K562 (cell line): ENCODE results near the gene INTS1. TPM values are rescaled to one million over a fixed set of nuclear protein-coding genes. Genes with fewer than 3 reads are reported as not detected.

Experiments used
- ATAC-seq: fragments of 200-7000 bp; cut with Tn5 transposase; 3 replicates; pipeline ENCODE4 v1.9.1; 2020; ENCODE audit warnings: moderate library complexity
- BruUV-seq: library from RNA; stranded (reverse); fragments of 400-500 nt; replicated peaks from 2 replicates; lab custom pipeline; 2021; lab: Mats Ljungman, UMichigan
- CTCF ChIA-PET: fragments of 300-600 bp; formaldehyde crosslinking; extraction: SDS; loops from one replicate; lab custom pipeline; 2021; ENCODE audit warnings: low intra/inter-chr PET ratio; lab: Yijun Ruan, JAX
- POLR2A ChIA-PET: fragments of 300-600, 350-650 bp; sonication (Branson Sonifier 250); formaldehyde crosslinking; extraction: SDS; loops from one replicate; lab custom pipeline; 2021; ENCODE audit warnings: antibody characterized with exemption, inconsistent platforms; lab: Yijun Ruan, JAX
- DNase-seq, 4 experiments: peaks; one replicate each; pipeline versions ENCODE4 v3.0.0 to v3.0.0-alpha.2; 2011 to 2018; ENCODE audit warnings: low spot score in 3 of 4, mixed read lengths in 3 of 4; ENCODE audit errors: extremely low read depth in 1 of 4
- FAIRE-seq: peaks from 2 replicates; lab custom pipeline; 2011; peaks lifted over from hg19 to GRCh38; lab: Jason Lieb, UNC
- H2AFZ ChIP-seq: 2 replicates; pipeline ENCODE4 v1.6.0; 2011; ENCODE audit warnings: low read depth, low read length, control low read depth, inconsistent platforms
- H3K27ac ChIP-seq: fragments of 200-600 bp; 3 replicates; pipeline ENCODE4 v1.8.0; 2011; ENCODE audit warnings: low read depth, mild to moderate bottlenecking, control low read depth, inconsistent platforms, low read length, moderate library complexity, mixed read lengths; ENCODE audit errors: extremely low read depth
- H3K27me3 ChIP-seq, 2 experiments: fragments of 300-600 bp in 1 of 2; 2 replicates in 1 of 2; 3 replicates in 1 of 2; pipeline versions ENCODE4 v1.6.0 to v1.8.0; 2011; ENCODE audit warnings: inconsistent platforms in 2 of 2, low read length in 2 of 2, mild to moderate bottlenecking in 1 of 2, mixed read lengths in 1 of 2, moderate library complexity in 1 of 2; ENCODE audit not compliant: control insufficient read depth in 2 of 2, insufficient read depth in 2 of 2
- H3K36me3 ChIP-seq: fragments of 300-600 bp; 3 replicates; pipeline ENCODE4 v1.8.0; 2011; ENCODE audit warnings: mild to moderate bottlenecking, low read length, inconsistent platforms; ENCODE audit not compliant: control insufficient read depth, insufficient read depth
- H3K4me1 ChIP-seq, 2 experiments: fragments of 200-600 bp in 1 of 2; replicated peaks in 1 of 2; 2 replicates in 1 of 2; 3 replicates in 1 of 2; pipeline versions ENCODE4 v1.5.1 to v1.8.0; 2011; ENCODE audit warnings: inconsistent platforms in 2 of 2, low read length in 2 of 2, mild to moderate bottlenecking in 1 of 2, mixed read lengths in 1 of 2, moderate library complexity in 1 of 2; ENCODE audit not compliant: control insufficient read depth in 2 of 2, insufficient read depth in 2 of 2
- H3K4me2 ChIP-seq: 2 replicates; pipeline ENCODE4 v1.6.1; 2011; ENCODE audit warnings: low read length, control low read depth, inconsistent platforms, mixed read lengths; ENCODE audit not compliant: insufficient read depth
- H3K4me3 ChIP-seq: fragments of 200-600 bp; sonication (generic), shearing (Covaris generic); 2 replicates; pipeline ENCODE4 v1.5.1; 2016; ENCODE audit warnings: control low read depth, inconsistent platforms
- H3K79me2 ChIP-seq: fragments of 200-600 bp; 3 replicates; pipeline ENCODE4 v1.8.0; 2011; ENCODE audit warnings: low read length, inconsistent platforms; ENCODE audit not compliant: control insufficient read depth, insufficient read depth
- H3K9ac ChIP-seq, 2 experiments: 2 replicates each; pipeline versions ENCODE4 v1.6.0 to v1.6.1; 2011; ENCODE audit warnings: low read depth in 2 of 2, low read length in 2 of 2, control low read depth in 1 of 2, inconsistent platforms in 1 of 2, mild to moderate bottlenecking in 1 of 2, mixed read lengths in 1 of 2; ENCODE audit not compliant: insufficient read depth in 1 of 2
- H3K9me1 ChIP-seq: one replicate; pipeline ENCODE4 v1.6.0; 2011; ENCODE audit warnings: inconsistent platforms, mild to moderate bottlenecking, low read length, moderate library complexity; ENCODE audit not compliant: control insufficient read depth, insufficient read depth
- H3K9me3 ChIP-seq: replicated peaks from 2 replicates; pipeline ENCODE4 v1.5.1; 2011; ENCODE audit warnings: low read depth, low read length, inconsistent platforms; ENCODE audit not compliant: control insufficient read depth, insufficient read depth
- H4K20me1 ChIP-seq: replicated peaks from 2 replicates; pipeline ENCODE4 v1.6.1; 2011; ENCODE audit warnings: low read length, inconsistent platforms, mixed read lengths; ENCODE audit not compliant: control insufficient read depth, insufficient read depth
- ADNP ChIP-seq: fragments of 200-800 bp; sonication (Bioruptor generic); IDR thresholded peaks from 2 replicates; pipeline ENCODE4 v1.6.1; 2016; ENCODE audit warnings: missing genetic modification characterization, missing compliant biosample characterization
- CHCHD3 ChIP-seq: fragments of 250-450 bp; sonication (Bioruptor Pico); IDR thresholded peaks from 2 replicates; pipeline ENCODE4 v2.1.2; 2022; ENCODE audit warnings: mild to moderate bottlenecking
- EHMT2 ChIP-seq: fragments of 450-650 bp; IDR thresholded peaks from 2 replicates; pipeline ENCODE4 v1.6.1; 2018; ENCODE audit warnings: antibody characterized with exemption
- FOXP4 ChIP-seq: sonication (generic); formaldehyde crosslinking; IDR thresholded peaks from 2 replicates; pipeline ENCODE4 v1.8.0; 2022; ENCODE audit warnings: mild to moderate bottlenecking, missing genetic modification reagents, borderline replicate concordance
- PATZ1 ChIP-seq: fragments of 250-450 bp; sonication (Bioruptor Pico); IDR thresholded peaks from 2 replicates; pipeline ENCODE4 v1.5.0; 2020; ENCODE audit warnings: mild to moderate bottlenecking, borderline replicate concordance
- TBP ChIP-seq: optimal IDR thresholded peaks from 2 replicates; pipeline ENCODE3; 2011; ENCODE audit warnings: low read depth, low read length, improper control_type of control experiment
- ZNF134 ChIP-seq: fragments of 250-450 bp; sonication (Bioruptor Pico); conservative IDR thresholded peaks from 2 replicates; pipeline ENCODE4 v1.4.0; 2020
- WGBS: fragments of 100-300 bp; shearing (Covaris generic); methylation state at CpG from one replicate; pipeline ENCODE4 v1.1.6; 2016; ENCODE audit warnings: low coverage, mixed read lengths; ENCODE audit not compliant: insufficient coverage; ENCODE audit errors: missing lambda C conversion rate; 5-methylcytosine and 5-hydroxymethylcytosine counted together
- in situ Hi-C: fragments of 300-500 bp; cut with MboI; formaldehyde crosslinking; loops from 4 replicates; pipeline ENCODE4 v1.15.0; 2018; ENCODE audit warnings: inconsistent platforms, mixed read lengths
- intact Hi-C: fragments of 100-400 bp; cut with micrococcal nuclease; formaldehyde crosslinking; loops from 2 replicates; pipeline ENCODE4 v1.14.2; 2022
- polyA plus RNA-seq, 8 experiments: library from polyadenylated mRNA; depleted of rRNA in 4 of 8; stranded (reverse) in 5 of 8; unstranded in 3 of 8; fragments of >200 nt; fragmentation: Nextera tagmentation in 2 of 8; fragmentation: Illumina TruSeq in 1 of 8; extraction: Ambion mirVana in 2 of 8; extraction: Trizol in 1 of 8; gene quantifications; 2 replicates each; pipeline versions ENCODE4 v1.2.1 to v1.2.3, GENCODE V29; 2011 to 2014; ENCODE audit warnings: inconsistent platforms in 1 of 8, missing spikeins in 1 of 8
- total RNA-seq, 7 experiments: library from RNA; depleted of rRNA in 6 of 7; stranded (reverse); fragments of >200 nt in 6 of 7; fragmentation: Illumina TruSeq in 2 of 7; extraction: Trizol in 2 of 7; gene quantifications; 2 replicates each; pipeline versions ENCODE4 v1.2.1 to v1.2.3, GENCODE V29; 2011 to 2021; ENCODE audit warnings: low replicate concordance in 1 of 7

Gene INTS1
- total and polyA plus RNA-seq, 9 of the 15 experiments (the other 6 are each of a cell fraction or from before 2014, with no cell fraction given) = 0.34 to 119 (median 18.5) TPM

GRCh38 chr7:1535100-1535458 is 30.9 kb upstream of the INTS1 start:
- TF ChIP-seq PATZ1 = no peak
- TF ChIP-seq EHMT2 = no peak
- no peak for TF ChIP-seq TBP
- no peak for TF ChIP-seq ADNP
- no peak for TF ChIP-seq FOXP4 (CRISPR knock-in tag)
- TF ChIP-seq ZNF134 = no peak
- TF ChIP-seq CHCHD3 (CRISPR knock-in tag) = no peak

More at GRCh38 chr7:1535100-1535458, 30.9 kb upstream of the INTS1 start:
- BruUV-seq = no TSS peak
- CTCF ChIA-PET = no interaction called here
- ATAC-seq (no peak), DNase-seq (no peak), FAIRE-seq (no peak)
- Histone ChIP-seq H3K79me2 (peaks cover 73% of the 10 kb centered on the region), H3K4me2 (no peak overlapping the region), H4K20me1 (peaks cover 53% of the 10 kb centered on the region), H3K9me1 (peaks cover 14% of the 10 kb centered on the region), H3K27me3 (no peaks in the 10 kb centered on the region), H2AFZ (no peak overlapping the region), H3K36me3 (peaks cover 33% of the 10 kb centered on the region; the same call in 2 of the 3 replicates), H3K4me3 (no peak overlapping the region), H3K4me1 (peaks cover 45 to 91% of the 10 kb centered on the region in 2 experiments), H3K9ac (0 out of 4 replicates have a peak overlapping the region, but pooled peaks of 1 of the 2 experiments have one; percentile 9), H3K27ac (no peak overlapping the region), H3K9me3 (no peaks in the 10 kb centered on the region)
- 91% methylated on average over 6 of the region's 6 CpGs for WGBS
- in situ Hi-C loops = no loop called here
- POLR2A ChIA-PET = interaction anchor here (1.2 kb wide), 1 partner anchor 8 kb away, joined by 3 read pairs; no protein-coding TSS in a partner anchor
- intact Hi-C loops = no loop called here
